GM12864 (cell line): ENCODE measurements around the gene TXNIP.
A peak's percentile ranks its signal among the peaks of the same experiment; 100 is the strongest.

Experiments used
- DNase-seq: peaks from one replicate; pipeline ENCODE4 v3.0.0-alpha.2; 2011; ENCODE audit warnings: low read depth
- H3K4me3 ChIP-seq: 2 replicates; pipeline ENCODE4 v1.5.1; 2011; ENCODE audit warnings: mild to moderate bottlenecking, low read depth, low read length, control low read depth
- TF ChIP-seq, protein P1 (sequence below): IDR thresholded peaks from 2 replicates; pipeline ENCODE4 v1.5.1; 2011; ENCODE audit warnings: low read depth, mild to moderate bottlenecking, moderate library complexity, low read length, control low read depth, inconsistent platforms; ENCODE audit errors: missing control alignments

Gene TXNIP

DNA sequence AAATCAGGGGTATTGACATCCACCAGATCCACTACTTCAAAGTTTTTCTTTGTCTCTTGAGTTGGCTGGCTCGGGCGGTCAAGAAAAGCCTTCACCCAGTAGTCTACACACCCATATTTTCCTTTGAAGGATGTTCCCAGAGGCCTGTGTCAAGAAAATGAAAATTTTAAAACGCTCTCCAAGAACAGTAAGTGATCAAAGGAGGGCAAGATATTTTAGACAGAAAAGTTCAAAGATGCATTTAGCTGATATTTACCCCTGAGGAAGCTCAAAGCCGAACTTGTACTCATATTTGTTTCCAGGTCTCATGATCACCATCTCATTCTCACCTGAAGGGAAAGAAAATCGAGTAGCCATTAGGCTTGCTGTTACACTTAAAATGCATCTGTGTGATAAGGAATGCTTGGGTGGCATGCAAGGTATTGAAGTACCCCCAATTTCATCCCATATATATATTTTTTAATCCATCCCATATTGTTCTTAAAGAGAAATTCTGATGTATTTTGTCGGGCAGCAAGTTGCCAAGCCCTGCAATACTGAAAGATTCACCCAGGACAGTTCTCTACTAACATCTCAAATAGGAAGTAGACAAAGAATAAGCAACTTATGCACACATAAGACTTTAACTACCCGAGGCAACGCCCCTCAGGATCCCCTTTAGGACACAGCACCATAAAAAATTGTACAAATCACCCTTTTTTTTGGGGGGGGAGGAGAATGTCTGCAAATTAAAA lies 1.1 kb downstream of the TXNIP start:
- TF ChIP-seq, protein P1, sequence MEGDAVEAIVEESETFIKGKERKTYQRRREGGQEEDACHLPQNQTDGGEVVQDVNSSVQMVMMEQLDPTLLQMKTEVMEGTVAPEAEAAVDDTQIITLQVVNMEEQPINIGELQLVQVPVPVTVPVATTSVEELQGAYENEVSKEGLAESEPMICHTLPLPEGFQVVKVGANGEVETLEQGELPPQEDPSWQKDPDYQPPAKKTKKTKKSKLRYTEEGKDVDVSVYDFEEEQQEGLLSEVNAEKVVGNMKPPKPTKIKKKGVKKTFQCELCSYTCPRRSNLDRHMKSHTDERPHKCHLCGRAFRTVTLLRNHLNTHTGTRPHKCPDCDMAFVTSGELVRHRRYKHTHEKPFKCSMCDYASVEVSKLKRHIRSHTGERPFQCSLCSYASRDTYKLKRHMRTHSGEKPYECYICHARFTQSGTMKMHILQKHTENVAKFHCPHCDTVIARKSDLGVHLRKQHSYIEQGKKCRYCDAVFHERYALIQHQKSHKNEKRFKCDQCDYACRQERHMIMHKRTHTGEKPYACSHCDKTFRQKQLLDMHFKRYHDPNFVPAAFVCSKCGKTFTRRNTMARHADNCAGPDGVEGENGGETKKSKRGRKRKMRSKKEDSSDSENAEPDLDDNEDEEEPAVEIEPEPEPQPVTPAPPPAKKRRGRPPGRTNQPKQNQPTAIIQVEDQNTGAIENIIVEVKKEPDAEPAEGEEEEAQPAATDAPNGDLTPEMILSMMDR = no peak

DNA sequence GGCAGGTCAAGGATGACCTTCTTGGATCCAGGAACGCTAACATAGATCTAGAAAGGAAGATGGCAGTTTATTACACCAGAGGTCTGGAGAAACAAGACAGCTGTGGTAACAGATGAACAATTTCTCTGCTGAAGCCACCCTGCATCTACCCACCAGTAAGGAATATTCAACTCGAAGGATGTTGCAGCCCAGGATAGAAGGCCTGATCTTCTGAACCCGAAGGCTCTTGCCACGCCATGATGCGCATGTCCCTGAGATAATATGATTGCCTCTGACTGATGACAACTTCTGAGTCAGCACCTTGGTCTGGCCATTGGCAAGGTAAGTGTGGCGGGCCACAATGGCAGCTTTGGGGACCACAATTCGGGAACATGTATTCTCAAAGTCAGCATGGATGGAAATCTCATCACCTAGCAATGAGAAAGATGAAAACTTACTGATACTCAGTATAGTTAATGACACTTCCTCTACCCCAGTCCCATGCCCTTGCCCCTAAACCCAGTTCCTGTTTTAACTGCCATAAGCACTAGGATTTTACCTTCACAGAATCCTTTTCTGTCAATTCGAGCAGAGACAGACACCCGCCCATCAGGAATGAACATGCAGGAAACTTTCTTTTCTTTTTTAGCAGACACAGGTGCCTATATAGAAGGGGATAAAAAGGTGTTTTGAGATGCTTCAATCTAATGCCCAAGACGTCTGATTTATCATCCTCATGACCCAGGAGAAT lies 1.8 kb downstream of the TXNIP start:
- H3K4me3 ChIP-seq = peak overlapping the region; percentile 96
- DNase-seq = no peak
- TF ChIP-seq, protein P1 = no peak

More for the DNA sequence above, 1.1 kb downstream of the TXNIP start:
- DNase-seq = no peak
- H3K4me3 ChIP-seq = peak overlapping the region; percentile 96

DNA sequence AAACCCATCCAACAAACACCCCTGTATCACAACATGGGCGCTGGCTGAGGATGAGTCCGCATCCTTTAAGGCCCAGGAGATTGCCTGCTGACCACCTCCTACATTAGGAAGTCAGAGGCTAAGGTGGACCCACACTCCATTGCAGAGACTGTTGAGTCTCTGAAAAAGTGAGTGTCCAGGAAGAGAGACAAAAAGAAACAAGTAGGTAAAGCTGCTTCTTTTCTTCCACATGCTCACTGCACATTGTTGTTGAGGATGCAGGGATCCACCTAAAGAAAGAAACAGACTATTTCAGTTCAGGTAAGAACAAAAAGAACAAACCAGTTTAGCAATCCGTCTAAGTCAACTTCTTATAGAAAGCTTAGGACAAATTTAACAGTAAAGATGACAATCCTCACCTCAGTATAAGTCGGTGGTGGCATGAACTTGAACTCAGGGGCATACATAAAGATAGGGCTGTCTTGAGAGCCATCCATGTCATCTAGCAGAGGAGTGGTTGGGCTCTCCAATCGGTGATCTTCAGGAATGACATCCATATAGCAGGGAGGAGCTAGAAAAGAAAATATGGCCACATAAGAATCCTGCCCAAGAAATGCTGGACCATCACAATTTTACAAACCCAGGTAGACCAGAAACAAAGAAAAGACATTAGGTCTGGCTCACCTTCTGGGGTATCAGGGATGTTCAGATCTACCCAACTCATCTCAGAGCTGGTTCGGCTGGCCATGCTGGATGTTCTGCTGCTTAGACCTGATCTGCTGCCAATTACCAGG lies 2.6 kb downstream of the TXNIP start:
- TF ChIP-seq, protein P1 = no peak
- DNase-seq = no peak
- H3K4me3 ChIP-seq = peak overlapping the region; percentile 96

DNA sequence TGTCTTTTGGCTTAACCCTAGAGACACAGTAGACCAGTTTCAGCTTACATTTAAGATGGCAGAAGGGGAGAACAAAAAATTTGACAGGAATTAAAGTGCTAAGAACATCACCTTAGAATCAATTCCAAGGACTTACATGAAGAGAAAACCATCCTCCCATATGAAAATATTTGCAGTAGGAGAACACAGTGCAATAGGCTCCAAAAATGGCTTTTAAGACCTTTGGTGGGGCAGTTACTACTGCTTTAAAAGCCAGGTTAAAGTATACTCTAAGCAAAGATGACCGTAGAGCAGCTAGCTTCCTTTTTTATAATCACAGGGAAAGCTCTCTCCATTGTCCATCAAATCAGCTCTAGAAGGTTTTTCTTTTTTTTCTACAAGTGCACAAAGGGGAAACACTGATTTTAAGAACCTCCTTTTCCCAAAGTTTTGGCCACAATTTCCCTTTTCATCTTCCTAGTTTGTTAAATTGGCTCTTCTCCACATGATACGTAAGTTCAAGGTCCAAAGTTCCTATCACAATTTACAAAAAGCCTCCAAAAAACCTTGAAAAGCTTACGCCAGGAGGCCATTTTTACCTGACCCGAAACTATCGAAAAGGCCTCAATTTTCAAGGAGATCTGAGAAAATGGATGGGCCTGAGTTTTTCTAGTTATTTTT lies 3.3 kb downstream of the TXNIP start:
- H3K4me3 ChIP-seq = no peak overlapping the region
- DNase-seq = no peak
- TF ChIP-seq, protein P1 = no peak

DNA sequence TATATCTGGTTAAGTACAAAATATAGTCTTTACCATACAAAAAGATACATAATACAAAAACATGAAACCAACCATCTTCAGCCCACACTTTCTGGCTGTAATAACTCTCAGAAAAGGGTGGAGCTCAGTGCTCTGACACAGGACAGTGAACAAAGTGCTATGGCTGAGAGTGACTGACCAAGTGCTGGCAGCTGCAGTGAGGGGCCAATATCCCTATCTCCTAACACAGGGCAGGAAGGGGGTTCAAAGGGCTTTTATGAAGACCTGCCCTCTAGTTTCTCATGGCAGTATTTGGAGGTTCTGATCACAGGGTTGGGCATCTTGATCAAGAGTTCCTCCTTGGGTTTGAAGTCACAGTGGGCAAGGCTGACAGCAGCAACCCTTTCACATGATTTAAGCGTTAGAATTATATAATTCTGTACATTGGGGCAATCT lies 3.9 kb downstream of the TXNIP start:
- no peak for DNase-seq
- H3K4me3 ChIP-seq = no peak overlapping the region
- TF ChIP-seq, protein P1 = no peak

DNA sequence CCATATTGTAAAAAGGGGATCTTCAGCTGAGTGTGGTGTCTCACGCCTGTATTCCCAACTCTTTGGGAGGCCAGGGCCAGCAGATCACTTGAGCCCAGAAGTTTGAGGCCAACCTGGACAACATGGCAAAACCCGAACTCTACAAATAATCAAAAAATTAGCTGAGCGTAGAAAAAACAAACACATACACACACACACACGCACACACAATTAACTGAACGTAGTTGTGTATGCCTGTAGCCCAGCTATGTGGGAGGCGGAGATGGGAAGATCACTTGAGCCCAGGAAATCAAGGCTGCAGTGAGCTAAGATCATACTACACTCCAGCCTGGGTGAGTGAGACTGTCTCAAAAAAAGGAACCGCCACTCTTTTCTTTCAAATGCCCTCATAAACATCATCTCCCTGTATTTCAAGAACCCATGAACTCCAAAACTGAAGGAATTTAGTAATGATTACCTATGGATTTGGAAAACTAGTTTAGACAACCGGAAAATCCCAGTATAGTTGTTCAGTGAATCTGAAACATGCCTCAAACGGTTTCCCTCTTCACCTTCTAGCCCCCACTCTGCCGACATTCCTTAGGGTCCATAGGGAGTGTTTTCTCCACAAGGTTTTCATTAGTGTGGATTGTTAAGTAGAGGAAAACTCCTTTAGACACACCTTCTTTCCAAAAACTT lies 4.5 kb downstream of the TXNIP start:
- TF ChIP-seq, protein P1 = no peak
- DNase-seq = no peak
- no peak overlapping the region for H3K4me3 ChIP-seq
